H4 (cell line): ENCODE data around the gene PPA2. TPM values are rescaled to one million over a fixed set of nuclear protein-coding genes. Genes with fewer than 3 reads are reported as not detected.

Experiments
- total RNA-seq: library from RNA; depleted of rRNA; stranded (reverse); fragments of >200 nt; shearing (Covaris generic); gene quantifications from 2 replicates; pipeline ENCODE4 v1.2.3, GENCODE V29; 2014; rRNA removed

Gene PPA2
- total RNA-seq, 1 experiment from 2014 or later = 177 TPM

Other genes starting within 250 kb of the PPA2 start
- gene ARHGEF38, start 78.6 kb upstream of the PPA2 start, total RNA-seq = not detected in 2 replicates
- 18.1 and 26.5 TPM in 2 replicates for gene INTS12, start 234.6 kb upstream of the PPA2 start, total RNA-seq
- gene GSTCD, start 234.7 kb upstream of the PPA2 start, total RNA-seq = 11.2 and 15.8 TPM in 2 replicates